Stomach smooth muscle (tissue), 2 donors: ENCODE data around the gene ANKMY1.

Source experiments
- H3K27ac ChIP-seq: one replicate; pipeline ENCODE4 v1.7.0; 2013; ENCODE audit warnings: mild to moderate bottlenecking, low read length, inconsistent platforms
- H3K27me3 ChIP-seq, 2 donors: one replicate each; pipeline ENCODE4 v1.7.0; 2013; ENCODE audit warnings: low read length in 2 of 2; ENCODE audit not compliant: insufficient read depth in 2 of 2, control insufficient read depth in 1 of 2
- H3K36me3 ChIP-seq, 2 donors: one replicate each; pipeline ENCODE4 v1.7.0; 2013; ENCODE audit warnings: low read length in 2 of 2; ENCODE audit not compliant: control insufficient read depth in 2 of 2, insufficient read depth in 2 of 2
- H3K4me1 ChIP-seq: one replicate; pipeline ENCODE4 v1.7.0; 2013; ENCODE audit warnings: low read length; ENCODE audit not compliant: control insufficient read depth, insufficient read depth
- H3K4me3 ChIP-seq, 2 donors: one replicate each; pipeline ENCODE4 v1.7.0; 2013; ENCODE audit warnings: low read length in 2 of 2
- H3K9ac ChIP-seq, 2 donors: one replicate each; pipeline ENCODE4 v1.7.0; 2013; ENCODE audit warnings: low read length in 2 of 2, mild to moderate bottlenecking in 1 of 2
- H3K9me3 ChIP-seq, 2 donors: one replicate each; pipeline ENCODE4 v1.7.0; 2013; ENCODE audit warnings: low read length in 2 of 2; ENCODE audit not compliant: control insufficient read depth in 2 of 2
- donor health status: healthy.
- donor health status: Pancreatic carcinoma.

Gene ANKMY1

GRCh38 chr2:240438810-240439697, 118.7 kb downstream of the ANKMY1 start:
- Histone ChIP-seq H3K4me1 (peaks cover 46% of the 10 kb centered on the region), H3K27ac (no peak overlapping the region), H3K9ac (no peak overlapping the region), H3K27me3 (peaks cover 0 to 2% of the 10 kb centered on the region in 2 donors), H3K9me3 (no peaks in the 10 kb centered on the region), H3K4me3 (no peak overlapping the region), H3K36me3 (peaks cover 0 to 2% of the 10 kb centered on the region in 2 donors)

- Histone ChIP-seq H3K27ac (no peak overlapping the region), H3K9ac (no peak overlapping the region), H3K4me3 (peak overlapping the region in 1 of 2 donors; percentile 55), H3K36me3 (peaks cover 0 to 2% of the 10 kb centered on the region in 2 donors), H3K4me1 (peaks cover 48% of the 10 kb centered on the region), H3K27me3 (peaks cover 0 to 2% of the 10 kb centered on the region in 2 donors), H3K9me3 (no peaks in the 10 kb centered on the region)
Observed at GRCh38 chr2:240437861-240438809, 119.7 kb downstream of the ANKMY1 start.

- peaks cover 0 to 2% of the 10 kb centered on the region in 2 donors for H3K36me3 ChIP-seq
- peaks cover 48% of the 10 kb centered on the region for H3K4me1 ChIP-seq
- H3K27ac ChIP-seq, result no peak overlapping the region
- H3K27me3 ChIP-seq, result peaks cover 0 to 2% of the 10 kb centered on the region in 2 donors
- peak overlapping the region in 1 of 2 donors; percentile 55 for H3K4me3 ChIP-seq
- peak overlapping the region in 1 of 2 donors; percentile 59 for H3K9ac ChIP-seq
- H3K9me3 ChIP-seq, result no peaks in the 10 kb centered on the region
Observed at GRCh38 chr2:240437551-240437860, 120.3 kb downstream of the ANKMY1 start.

GRCh38 chr2:240436683-240437550, 120.9 kb downstream of the ANKMY1 start:
- H3K4me1 ChIP-seq, result peaks cover 48% of the 10 kb centered on the region
- peaks cover 0 to 2% of the 10 kb centered on the region in 2 donors for H3K27me3 ChIP-seq
- peaks cover 0 to 2% of the 10 kb centered on the region in 2 donors for H3K36me3 ChIP-seq
- no peaks in the 10 kb centered on the region for H3K9me3 ChIP-seq
- peak overlapping the region in 1 of 2 donors; percentile 59 for H3K9ac ChIP-seq
- peak overlapping the region; percentile 66 to 77 for H3K4me3 ChIP-seq
- H3K27ac ChIP-seq, result peak overlapping the region; percentile 66

- H3K4me3 ChIP-seq, result peak overlapping the region; percentile 66 to 77
- no peaks in the 10 kb centered on the region for H3K9me3 ChIP-seq
- peaks cover 0 to 2% of the 10 kb centered on the region in 2 donors for H3K27me3 ChIP-seq
- peaks cover 0 to 2% of the 10 kb centered on the region in 2 donors for H3K36me3 ChIP-seq
- peak overlapping the region; percentile 59 to 68 for H3K9ac ChIP-seq
- peak overlapping the region; percentile 66 for H3K27ac ChIP-seq
- H3K4me1 ChIP-seq, result peaks cover 43% of the 10 kb centered on the region
Observed at GRCh38 chr2:240435948-240436682, 121.7 kb downstream of the ANKMY1 start.

GRCh38 chr2:240435457-240435947, 122.3 kb downstream of the ANKMY1 start, which contains the start of gene GPC1:
Gene GPC1, plus strand, starts transcription at chr2:240435663. Its CDS starts 256 bp downstream, at chr2:240435919.
- peaks cover 41% of the 10 kb centered on the region for H3K4me1 ChIP-seq
- peaks cover 0 to 4% of the 10 kb centered on the region in 2 donors for H3K27me3 ChIP-seq
- H3K4me3 ChIP-seq, result peak within 1 kb of the TSS; percentile 66 to 77
- H3K9me3 ChIP-seq, result no peaks in the 10 kb centered on the region
- peak within 1 kb of the TSS; percentile 59 to 68 for H3K9ac ChIP-seq
- peak within 1 kb of the TSS; percentile 66 for H3K27ac ChIP-seq
- no peaks in the 10 kb centered on the region for H3K36me3 ChIP-seq

- Histone ChIP-seq H3K27ac (peak overlapping the region; percentile 58), H3K4me1 (peaks cover 41% of the 10 kb centered on the region), H3K9ac (peak overlapping the region; percentile 35 to 47), H3K27me3 (peaks cover 0 to 4% of the 10 kb centered on the region in 2 donors), H3K9me3 (no peaks in the 10 kb centered on the region), H3K4me3 (peak overlapping the region; percentile 48 to 71), H3K36me3 (no peaks in the 10 kb centered on the region)
Observed at GRCh38 chr2:240434728-240435456, 122.9 kb downstream of the ANKMY1 start.

GRCh38 chr2:240433973-240434727, 123.6 kb downstream of the ANKMY1 start:
- Histone ChIP-seq H3K9ac (peak overlapping the region in 1 of 2 donors; percentile 35), H3K27me3 (peaks cover 0 to 4% of the 10 kb centered on the region in 2 donors), H3K4me1 (peaks cover 39% of the 10 kb centered on the region), H3K36me3 (no peaks in the 10 kb centered on the region), H3K4me3 (peak overlapping the region; percentile 48 to 71), H3K27ac (peak overlapping the region; percentile 58), H3K9me3 (no peaks in the 10 kb centered on the region)
